Colonic mucosa (tissue), 4 donors: Measurements from ENCODE around the gene NDUFS1. TPM values are rescaled to one million over a fixed set of nuclear protein-coding genes. Genes with fewer than 3 reads are reported as not detected.
A peak's percentile ranks its signal among the peaks of the same experiment; 100 is the strongest.

Source experiments
- DNase-seq: peaks from one replicate; pipeline ENCODE4 v3.0.0-alpha.2; 2020
- H3K27ac ChIP-seq: fragments of 200-600 bp; one replicate; pipeline ENCODE4 v1.8.0; 2021
- H3K27me3 ChIP-seq: fragments of 200-600 bp; one replicate; pipeline ENCODE4 v1.8.0; 2021
- H3K36me3 ChIP-seq: fragments of 200-600 bp; one replicate; pipeline ENCODE4 v1.8.0; 2021
- H3K4me1 ChIP-seq: fragments of 200-600 bp; one replicate; pipeline ENCODE4 v1.8.0; 2021; ENCODE audit warnings: mild to moderate bottlenecking
- H3K4me3 ChIP-seq: fragments of 200-600 bp; one replicate; pipeline ENCODE4 v1.8.0; 2021
- H3K9ac ChIP-seq, 2 donors: one replicate each; pipeline ENCODE4 v1.7.0; 2013; ENCODE audit warnings: control low read depth in 2 of 2, low read depth in 2 of 2, low read length in 2 of 2
- H3K9me3 ChIP-seq: fragments of 200-600 bp; one replicate; pipeline ENCODE4 v1.8.0; 2021
- CTCF ChIP-seq: fragments of 200-600 bp; IDR thresholded peaks from one replicate; pipeline ENCODE4 v1.8.0; 2022; ENCODE audit warnings: antibody characterized with exemption, mild to moderate bottlenecking
- intact Hi-C: fragments of 100-400 bp; cut with DNase I; formaldehyde crosslinking; loops from one replicate; pipeline ENCODE4 v1.14.1; 2022
- total RNA-seq, 2 donors: library from RNA; stranded (reverse); fragmentation: NEBNext Ultra II Directional in 1 of 2; extraction: Animal tissue kit (Norgen Biotek cat#: 25700) in 1 of 2; gene quantifications; one replicate each; pipeline ENCODE4 v1.2.1, GENCODE V29; 2021
- donor health status: healthy.
- donor health status: DM: no; HTN: no; CAD: no.
- donor health status: DM: no; HTN: no; CAD: no.

The NDUFS1 gene
- total RNA-seq, 2 donors from 2014 or later = 143 to 200 TPM

DNA sequence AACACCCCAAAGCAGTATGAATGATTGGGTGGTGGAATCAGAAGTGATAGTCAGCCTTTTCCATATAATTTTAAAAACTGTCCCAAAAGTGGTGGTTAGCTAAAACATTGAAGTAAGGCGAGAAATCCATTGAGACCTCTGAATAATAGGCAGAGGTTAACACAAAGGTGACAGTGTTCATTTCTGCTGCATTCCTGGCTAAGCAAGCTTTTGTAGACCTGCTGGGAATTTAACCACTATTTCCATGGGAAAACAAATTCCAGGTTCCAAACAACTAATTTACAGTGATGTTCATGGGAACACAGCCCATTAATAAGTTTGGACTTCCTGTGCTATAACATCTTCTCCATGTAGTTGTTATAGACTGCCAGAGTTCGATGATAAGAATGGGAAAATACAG, 66.9 kb downstream of the NDUFS1 start:
- DNase-seq = no peak
- Histone ChIP-seq H3K27me3 (no peaks in the 10 kb centered on the region), H3K36me3 (no peaks in the 10 kb centered on the region), H3K9ac (no peak overlapping the region), H3K9me3 (no peaks in the 10 kb centered on the region), H3K27ac (no peak overlapping the region), H3K4me3 (no peak overlapping the region), H3K4me1 (no peaks in the 10 kb centered on the region)
- TF ChIP-seq CTCF = no peak
- intact Hi-C loops = no loop called here

GRCh38 chr2:206088248-206088647, 71.0 kb downstream of the NDUFS1 start:
- H3K9me3 ChIP-seq = no peaks in the 10 kb centered on the region
- no peak overlapping the region for H3K4me3 ChIP-seq
- no peaks in the 10 kb centered on the region for H3K27me3 ChIP-seq
- DNase-seq = no peak
- no peak overlapping the region for H3K9ac ChIP-seq
- H3K4me1 ChIP-seq = peaks cover under 1% of the 10 kb centered on the region
- intact Hi-C loops = loop anchor here (5.0 kb wide), 1 partner anchor 69 kb away; the partner anchor contains the start of genes EEF1B2 and NDUFS1
- H3K36me3 ChIP-seq = no peaks in the 10 kb centered on the region
- no peak overlapping the region for H3K27ac ChIP-seq
- TF ChIP-seq CTCF = no peak

- peaks cover 4% of the 10 kb centered on the region for H3K4me1 ChIP-seq
- no peaks in the 10 kb centered on the region for H3K9me3 ChIP-seq
- TF ChIP-seq CTCF = no peak
- peak overlapping the region; percentile 35 to 70 for H3K9ac ChIP-seq
- DNase-seq = no peak
- intact Hi-C loops = loop anchor here (5.0 kb wide), 1 partner anchor 70 kb away; the partner anchor contains the start of genes EEF1B2 and NDUFS1
- no peaks in the 10 kb centered on the region for H3K36me3 ChIP-seq
- peak overlapping the region; percentile 88 for H3K4me3 ChIP-seq
- peak overlapping the region; percentile 98 for H3K27ac ChIP-seq
- H3K27me3 ChIP-seq = no peaks in the 10 kb centered on the region
These were observed 72.4 kb downstream of the NDUFS1 start for GRCh38 chr2:206086716-206087350.

DNA sequence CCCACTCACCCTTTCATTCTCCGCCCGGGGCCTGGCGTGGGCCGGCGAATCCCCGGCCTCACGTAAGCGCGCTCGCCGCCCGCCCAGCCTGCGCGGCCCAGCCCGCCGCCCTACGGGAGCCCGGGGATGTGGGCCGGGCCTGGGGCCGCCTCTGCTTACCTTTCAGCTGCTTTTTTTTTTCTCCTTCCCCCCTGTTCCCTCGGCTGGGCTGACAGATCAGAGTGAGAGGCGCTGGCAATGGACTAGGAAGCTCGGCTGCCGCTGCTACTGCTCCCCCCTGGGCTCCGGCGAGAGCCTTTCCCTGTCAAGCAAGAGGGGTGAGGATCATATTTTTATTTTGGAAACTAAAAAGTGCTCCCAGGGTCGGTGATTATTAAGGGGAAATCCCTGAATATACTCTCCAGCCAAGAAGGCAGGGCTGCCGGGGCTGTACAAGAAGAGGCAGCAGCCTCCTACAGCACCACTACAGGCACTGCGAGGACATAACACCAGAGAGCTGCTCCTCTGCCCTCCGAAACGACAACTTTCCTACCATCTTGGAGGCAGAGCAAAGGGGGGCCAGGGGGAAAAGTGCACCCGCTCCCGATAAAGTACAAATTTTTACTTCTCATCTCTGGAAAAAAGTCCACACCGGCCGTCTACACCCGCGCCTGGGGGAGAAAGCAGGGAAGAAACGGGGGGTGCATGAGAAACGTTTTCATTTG, 73.3 kb downstream of the NDUFS1 start, which contains the start of gene INO80D:
Gene INO80D, minus strand, starts transcription at position 433 of the 704 bp plus-strand sequence. CDS start 23,158 bp downstream, outside the sequence.
- Histone ChIP-seq H3K27ac (peak within 1 kb of the TSS; percentile 98), H3K9ac (peak within 1 kb of the TSS; percentile 98 to 99), H3K4me3 (peak within 1 kb of the TSS; percentile 88), H3K36me3 (no peaks in the 10 kb centered on the region), H3K9me3 (no peaks in the 10 kb centered on the region), H3K27me3 (no peaks in the 10 kb centered on the region), H3K4me1 (peaks cover 4% of the 10 kb centered on the region)
- peak; percentile 44 for TF ChIP-seq CTCF
- intact Hi-C loops = loop anchor here (5.0 kb wide), 1 partner anchor 71 kb away; the partner anchor contains the start of genes EEF1B2 and NDUFS1
- peak; percentile 81 for DNase-seq

GRCh38 chr2:206084870-206085741, 74.1 kb downstream of the NDUFS1 start:
- intact Hi-C loops = loop anchor here (5.0 kb wide), 1 partner anchor 72 kb away; the partner anchor contains the start of genes EEF1B2 and NDUFS1
- peak overlapping the region; percentile 98 to 99 for H3K9ac ChIP-seq
- DNase-seq = peak; percentile 53
- peak overlapping the region; percentile 88 for H3K4me3 ChIP-seq
- H3K4me1 ChIP-seq = peaks cover 4% of the 10 kb centered on the region
- H3K36me3 ChIP-seq = no peaks in the 10 kb centered on the region
- H3K27ac ChIP-seq = peak overlapping the region; percentile 98
- H3K9me3 ChIP-seq = no peaks in the 10 kb centered on the region
- no peak for TF ChIP-seq CTCF
- H3K27me3 ChIP-seq = no peaks in the 10 kb centered on the region
